Upper lobe of right lung (tissue), 1 donor: ENCODE results near the gene TRMT1. TPM values are rescaled to one million over a fixed set of nuclear protein-coding genes. Genes with fewer than 3 reads are reported as not detected.
A peak's percentile ranks its signal among the peaks of the same experiment; 100 is the strongest.

Experiments
- ATAC-seq: fragments of 200-7000 bp; cut with Tn5 transposase; one replicate; pipeline ENCODE4 v1.9.1; 2020; ENCODE audit warnings: mild to moderate bottlenecking, moderate library complexity
- DNase-seq: peaks from one replicate; pipeline ENCODE4 v3.0.0-alpha.2; 2020
- H3K27ac ChIP-seq: fragments of 200-600 bp; one replicate; pipeline ENCODE4 v1.8.0; 2022
- H3K27me3 ChIP-seq: fragments of 200-600 bp; one replicate; pipeline ENCODE4 v1.8.0; 2022; ENCODE audit warnings: mild to moderate bottlenecking
- H3K36me3 ChIP-seq: fragments of 200-600 bp; one replicate; pipeline ENCODE4 v1.8.0; 2022
- H3K4me1 ChIP-seq: fragments of 200-600 bp; one replicate; pipeline ENCODE4 v1.8.0; 2022
- H3K4me3 ChIP-seq: fragments of 200-600 bp; one replicate; pipeline ENCODE4 v1.8.0; 2022; ENCODE audit warnings: mild to moderate bottlenecking
- H3K9me3 ChIP-seq: fragments of 200-600 bp; one replicate; pipeline ENCODE4 v1.8.0; 2022
- intact Hi-C: fragments of 100-400 bp; cut with DNase I; formaldehyde crosslinking; loops from one replicate; pipeline ENCODE4 v1.11.0; 2022
- total RNA-seq: library from RNA; stranded (reverse); fragmentation: NEBNext Ultra II Directional; extraction: Animal tissue kit (Norgen Biotek cat#: 25700); gene quantifications from one replicate; pipeline ENCODE4 v1.2.1, GENCODE V29; 2021
- TF ChIP-seq, protein P1 (sequence below): fragments of 200-600 bp; IDR thresholded peaks from one replicate; pipeline ENCODE4 v1.8.0; 2022; ENCODE audit warnings: antibody characterized with exemption
- donor health status: DM: no; HTN: yes; CAD: no; lungs with severe emphysema.

Gene TRMT1
- total RNA-seq, 1 donor from 2014 or later, result 33.7 TPM

DNA sequence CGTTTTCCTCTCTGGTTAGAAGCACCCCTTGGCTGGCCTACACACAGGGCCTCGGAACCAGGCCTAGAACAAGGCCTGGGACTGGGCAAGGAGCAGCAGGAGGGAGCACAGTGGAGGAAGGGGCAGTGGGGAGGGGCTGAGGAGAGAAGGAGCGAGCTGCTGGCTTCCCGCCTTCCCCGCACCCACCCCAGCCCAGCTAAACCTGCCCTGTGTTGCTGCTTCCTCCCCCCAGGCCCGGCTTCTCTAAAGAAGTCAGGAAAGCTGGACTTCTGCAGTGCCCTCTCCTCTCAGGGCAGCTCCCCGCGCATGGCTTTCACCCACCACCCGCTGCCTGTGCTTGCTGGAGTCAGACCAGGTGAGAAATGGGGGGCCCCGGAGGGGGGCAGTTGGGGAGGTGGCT lies 38.2 kb downstream of the TRMT1 start:
- no peak overlapping the region for H3K4me3 ChIP-seq
- intact Hi-C loops, result no loop called here
- H3K9me3 ChIP-seq, result no peaks in the 10 kb centered on the region
- H3K36me3 ChIP-seq, result peaks cover 37% of the 10 kb centered on the region
- TF ChIP-seq, protein P1, sequence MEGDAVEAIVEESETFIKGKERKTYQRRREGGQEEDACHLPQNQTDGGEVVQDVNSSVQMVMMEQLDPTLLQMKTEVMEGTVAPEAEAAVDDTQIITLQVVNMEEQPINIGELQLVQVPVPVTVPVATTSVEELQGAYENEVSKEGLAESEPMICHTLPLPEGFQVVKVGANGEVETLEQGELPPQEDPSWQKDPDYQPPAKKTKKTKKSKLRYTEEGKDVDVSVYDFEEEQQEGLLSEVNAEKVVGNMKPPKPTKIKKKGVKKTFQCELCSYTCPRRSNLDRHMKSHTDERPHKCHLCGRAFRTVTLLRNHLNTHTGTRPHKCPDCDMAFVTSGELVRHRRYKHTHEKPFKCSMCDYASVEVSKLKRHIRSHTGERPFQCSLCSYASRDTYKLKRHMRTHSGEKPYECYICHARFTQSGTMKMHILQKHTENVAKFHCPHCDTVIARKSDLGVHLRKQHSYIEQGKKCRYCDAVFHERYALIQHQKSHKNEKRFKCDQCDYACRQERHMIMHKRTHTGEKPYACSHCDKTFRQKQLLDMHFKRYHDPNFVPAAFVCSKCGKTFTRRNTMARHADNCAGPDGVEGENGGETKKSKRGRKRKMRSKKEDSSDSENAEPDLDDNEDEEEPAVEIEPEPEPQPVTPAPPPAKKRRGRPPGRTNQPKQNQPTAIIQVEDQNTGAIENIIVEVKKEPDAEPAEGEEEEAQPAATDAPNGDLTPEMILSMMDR, result no peak
- H3K27me3 ChIP-seq, result no peaks in the 10 kb centered on the region
- no peak for ATAC-seq
- peaks cover 49% of the 10 kb centered on the region for H3K4me1 ChIP-seq
- peak overlapping the region; percentile 60 for H3K27ac ChIP-seq
- no peak for DNase-seq

DNA sequence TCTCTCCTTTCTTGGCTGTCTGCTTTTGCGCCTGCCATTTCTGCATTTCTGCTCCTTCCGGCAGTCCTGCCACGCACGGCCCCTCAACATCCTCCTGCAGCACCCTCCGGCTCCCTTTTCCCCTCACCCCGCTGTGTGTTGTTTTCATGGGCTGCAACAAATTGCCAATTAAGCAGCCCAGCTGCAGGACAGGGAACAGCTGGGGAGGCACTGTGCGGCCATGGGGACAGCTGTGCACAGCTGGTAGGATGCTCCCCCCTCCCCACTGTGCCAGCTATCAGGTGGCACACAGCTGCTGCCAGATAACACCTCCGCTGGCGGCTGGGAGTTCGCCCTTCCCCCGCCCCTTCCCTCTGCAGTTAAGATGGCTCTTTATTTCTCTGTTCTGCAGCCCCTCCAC lies 39.3 kb downstream of the TRMT1 start:
- intact Hi-C loops, result no loop called here
- Histone ChIP-seq H3K36me3 (peaks cover 39% of the 10 kb centered on the region), H3K9me3 (no peaks in the 10 kb centered on the region), H3K27me3 (no peaks in the 10 kb centered on the region), H3K27ac (peak overlapping the region; percentile 51), H3K4me3 (no peak overlapping the region), H3K4me1 (peaks cover 49% of the 10 kb centered on the region)
- ATAC-seq, result no peak
- DNase-seq, result no peak
- TF ChIP-seq, protein P1, result no peak

DNA sequence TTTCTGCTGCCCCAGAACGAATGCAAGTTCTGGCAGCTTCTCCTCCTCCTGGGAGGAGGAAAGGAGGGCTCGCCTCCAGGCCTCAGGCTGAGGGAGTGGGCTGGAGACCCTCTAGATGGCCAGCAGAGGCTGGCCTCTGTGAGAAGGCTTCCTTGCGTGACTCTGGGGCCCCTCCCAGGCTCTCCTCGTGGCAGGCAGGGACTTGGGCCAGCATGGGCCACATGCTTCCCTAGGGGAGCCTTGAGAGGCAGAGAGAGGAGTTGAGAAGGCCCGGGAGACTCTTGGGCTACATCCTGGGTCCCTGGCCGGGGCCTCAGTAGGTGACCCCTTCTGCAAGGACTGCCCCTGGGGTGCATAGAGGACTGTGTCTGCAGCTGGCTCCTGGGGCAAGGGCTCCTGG lies 39.8 kb downstream of the TRMT1 start:
- no peak overlapping the region for H3K4me3 ChIP-seq
- no peaks in the 10 kb centered on the region for H3K27me3 ChIP-seq
- H3K27ac ChIP-seq, result peak overlapping the region; percentile 51
- TF ChIP-seq, protein P1, result no peak
- H3K36me3 ChIP-seq, result peaks cover 39% of the 10 kb centered on the region
- DNase-seq (no peak), ATAC-seq (no peak)
- no peaks in the 10 kb centered on the region for H3K9me3 ChIP-seq
- peaks cover 48% of the 10 kb centered on the region for H3K4me1 ChIP-seq
- intact Hi-C loops, result no loop called here

DNA sequence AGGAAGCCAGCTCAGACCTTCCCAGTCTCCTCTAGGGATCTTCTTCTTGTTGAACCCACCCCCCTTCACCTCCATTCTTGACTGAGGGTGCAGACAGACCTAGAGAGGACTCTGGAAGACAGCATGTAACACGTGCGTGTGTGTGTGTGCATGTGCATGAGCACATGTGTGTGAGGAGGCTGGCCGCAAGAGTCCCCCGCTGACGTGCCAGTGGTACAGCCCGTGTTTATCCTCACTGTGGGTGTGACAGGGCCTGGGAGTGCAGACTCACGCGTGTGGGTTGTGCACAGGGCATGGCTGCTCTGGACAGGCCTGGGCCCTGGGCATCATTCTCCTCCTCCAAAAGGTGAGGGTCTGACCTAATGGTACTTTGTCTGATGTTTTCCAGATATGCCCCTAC lies 40.2 kb downstream of the TRMT1 start:
- no peak for DNase-seq
- Histone ChIP-seq H3K36me3 (peaks cover 39% of the 10 kb centered on the region), H3K9me3 (no peaks in the 10 kb centered on the region), H3K27ac (peak overlapping the region; percentile 51), H3K4me3 (no peak overlapping the region), H3K27me3 (no peaks in the 10 kb centered on the region), H3K4me1 (peaks cover 44% of the 10 kb centered on the region)
- no peak for ATAC-seq
- intact Hi-C loops, result no loop called here
- TF ChIP-seq, protein P1, result no peak

DNA sequence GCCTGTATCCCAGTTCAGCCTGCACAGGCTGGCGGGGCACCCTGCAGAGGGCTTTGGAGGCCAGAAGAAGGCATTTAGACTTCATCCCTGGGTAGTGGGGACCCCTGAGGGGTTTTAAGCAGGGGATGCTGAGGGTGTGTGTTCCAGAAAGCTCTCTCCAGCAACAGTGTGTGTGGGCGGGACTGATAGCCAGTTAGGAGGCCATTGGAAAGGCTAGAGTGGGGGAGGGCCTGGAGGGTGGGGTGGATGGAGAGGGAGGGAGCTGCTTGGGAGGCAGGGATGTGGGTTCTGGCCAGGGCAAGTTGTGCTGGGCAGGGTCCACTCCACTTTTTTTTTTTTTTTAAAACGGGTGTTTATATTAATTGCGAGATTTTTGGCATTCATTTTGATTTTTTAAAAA lies 42.2 kb downstream of the TRMT1 start:
- Histone ChIP-seq H3K27me3 (no peaks in the 10 kb centered on the region), H3K4me1 (peaks cover 38% of the 10 kb centered on the region), H3K27ac (no peak overlapping the region), H3K9me3 (no peaks in the 10 kb centered on the region), H3K4me3 (no peak overlapping the region), H3K36me3 (peaks cover 35% of the 10 kb centered on the region)
- DNase-seq (no peak), ATAC-seq (no peak)
- intact Hi-C loops, result no loop called here
- TF ChIP-seq, protein P1, result no peak

DNA sequence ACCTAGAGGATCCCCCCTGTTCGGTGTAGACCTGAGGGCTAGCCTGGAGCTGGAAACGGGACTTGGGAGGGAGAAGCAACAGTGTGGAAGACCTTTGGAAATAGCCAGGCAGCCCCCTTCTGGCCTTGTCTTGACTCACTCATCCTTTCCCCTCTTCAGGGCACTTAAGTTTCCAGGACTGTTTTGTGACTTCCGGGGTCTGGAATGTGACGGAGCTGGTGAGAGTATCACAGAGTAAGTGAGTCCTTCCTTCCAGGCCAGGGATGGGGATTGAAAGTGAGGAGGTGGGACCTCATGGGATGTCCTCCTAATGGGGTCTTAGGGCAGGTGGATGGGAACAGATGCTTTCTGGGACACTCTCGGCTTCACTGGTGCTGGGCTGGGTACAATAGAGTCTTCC lies 43.3 kb downstream of the TRMT1 start:
- DNase-seq (no peak), ATAC-seq (no peak)
- no peak overlapping the region for H3K4me3 ChIP-seq
- H3K27me3 ChIP-seq, result no peaks in the 10 kb centered on the region
- H3K27ac ChIP-seq, result no peak overlapping the region
- intact Hi-C loops, result no loop called here
- peaks cover 24% of the 10 kb centered on the region for H3K36me3 ChIP-seq
- H3K9me3 ChIP-seq, result no peaks in the 10 kb centered on the region
- TF ChIP-seq, protein P1, result no peak
- H3K4me1 ChIP-seq, result peaks cover 28% of the 10 kb centered on the region
